Iris pigment epithelial cell (primary cell): ENCODE data around the gene TCEAL8.
"Not testable (repeated sequence)": the region's sequence is repeated elsewhere in the genome, so short reads cannot be mapped to it uniquely, and the experiment has no call there.

Experiments
- DNase-seq: peaks from one replicate; pipeline ENCODE4 v3.0.0-alpha.2; 2011; ENCODE audit warnings: low read depth

Gene TCEAL8

GRCh38 chrX:103254921-103255493, at the start of gene TCEAL8:
TSS of gene TCEAL8 (minus strand) at chrX:103255155. CDS start at chrX:103253979, 1,176 bp downstream.
- DNase-seq, result peak; percentile 80

- no peak for DNase-seq
Measured at GRCh38 chrX:103304705-103305104, 49.8 kb upstream of the TCEAL8 start.

- no peak for DNase-seq
Measured at GRCh38 chrX:103293118-103293517, 38.2 kb upstream of the TCEAL8 start.

GRCh38 chrX:103279624-103280023, 24.7 kb upstream of the TCEAL8 start:
- no peak for DNase-seq

DNA sequence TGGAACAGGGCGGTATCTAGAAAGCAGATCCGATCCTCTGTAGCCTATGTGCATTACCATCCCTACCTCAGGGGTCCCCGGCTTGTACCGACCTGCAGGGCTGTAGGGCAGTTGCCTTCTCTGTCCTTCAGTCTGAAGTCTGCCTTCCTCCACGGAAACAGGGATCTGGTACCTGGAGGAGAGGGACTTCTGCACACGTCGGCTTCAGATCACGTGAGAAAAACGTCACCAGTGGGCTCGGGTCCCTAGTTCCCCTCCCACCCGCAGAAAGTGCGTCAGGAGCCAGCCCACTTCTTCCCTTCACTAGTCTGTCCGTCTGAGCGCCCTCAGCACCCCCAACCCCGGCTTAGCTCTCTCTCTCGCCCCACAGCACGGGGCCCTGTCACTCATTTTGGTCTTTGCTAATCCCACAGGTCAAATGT, 21.6 kb upstream of the TCEAL8 start, which contains the start of gene TCEAL5:
Gene TCEAL5, minus strand, starts transcription at position 170 of the 422 bp plus-strand sequence. CDS start 2,187 bp downstream, outside the sequence.
- no peak for DNase-seq

- no peak for DNase-seq
Measured at GRCh38 chrX:103275947-103276567, 21.1 kb upstream of the TCEAL8 start.

GRCh38 chrX:103274284-103274683, 19.3 kb upstream of the TCEAL8 start:
- DNase-seq, result no peak

DNA sequence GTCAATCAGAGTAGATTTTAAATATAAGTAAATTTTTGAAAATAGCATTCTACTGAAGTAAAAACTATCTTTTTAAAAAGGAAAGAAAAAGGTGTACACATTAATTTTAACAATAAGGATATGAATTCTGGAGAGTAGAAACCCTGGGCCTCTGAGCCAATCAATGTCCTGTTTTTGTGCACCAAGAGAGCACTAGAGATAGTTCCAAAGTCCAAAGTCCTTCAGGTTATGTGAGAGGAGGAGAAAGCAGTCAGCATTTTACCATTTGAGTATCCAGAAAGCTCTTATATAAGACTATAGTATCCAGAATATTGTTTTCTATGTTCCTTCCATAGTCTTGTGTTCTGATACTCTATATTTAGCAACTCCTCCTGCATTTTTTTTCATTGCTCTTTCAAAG, 3.3 kb upstream of the TCEAL8 start:
- DNase-seq, result no peak

- DNase-seq, result no peak
Measured at GRCh38 chrX:103256651-103257050, 1.7 kb upstream of the TCEAL8 start.

DNA sequence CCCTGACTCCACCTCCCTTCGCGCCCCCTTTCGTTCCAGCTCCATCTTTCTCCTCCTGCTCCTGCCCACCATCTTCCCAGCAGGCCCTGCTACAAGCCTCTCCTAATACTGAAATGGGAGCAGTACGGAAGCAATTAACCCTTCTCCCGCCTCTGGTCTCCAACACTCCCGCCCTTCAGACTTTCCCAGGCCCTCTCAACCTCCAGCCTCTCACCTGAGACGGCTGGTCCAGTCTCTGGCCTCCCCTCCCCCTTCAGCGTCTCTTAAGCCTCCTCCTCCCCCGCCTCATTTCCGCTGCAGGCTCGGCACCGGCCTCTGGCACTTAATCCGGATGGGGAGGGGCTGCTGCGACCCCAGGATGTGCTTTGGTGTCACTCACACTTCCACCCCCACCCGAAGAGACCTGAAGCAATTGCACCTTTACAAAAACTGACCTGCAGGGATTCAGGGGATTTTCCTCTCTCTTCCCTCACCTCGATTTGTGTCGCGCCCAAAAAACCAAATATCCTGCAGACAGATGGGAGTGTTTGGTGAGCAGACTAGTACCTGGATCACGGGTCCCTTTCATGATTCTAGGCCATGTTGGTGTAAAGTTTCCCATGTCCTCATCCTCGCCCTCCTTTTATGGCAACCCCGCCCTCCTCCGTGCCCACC, 657 bp downstream of the TCEAL8 start:
- peak; percentile 22 for DNase-seq

GRCh38 chrX:103253608-103254007, 1.3 kb downstream of the TCEAL8 start:
- peak; percentile 4 for DNase-seq

DNA sequence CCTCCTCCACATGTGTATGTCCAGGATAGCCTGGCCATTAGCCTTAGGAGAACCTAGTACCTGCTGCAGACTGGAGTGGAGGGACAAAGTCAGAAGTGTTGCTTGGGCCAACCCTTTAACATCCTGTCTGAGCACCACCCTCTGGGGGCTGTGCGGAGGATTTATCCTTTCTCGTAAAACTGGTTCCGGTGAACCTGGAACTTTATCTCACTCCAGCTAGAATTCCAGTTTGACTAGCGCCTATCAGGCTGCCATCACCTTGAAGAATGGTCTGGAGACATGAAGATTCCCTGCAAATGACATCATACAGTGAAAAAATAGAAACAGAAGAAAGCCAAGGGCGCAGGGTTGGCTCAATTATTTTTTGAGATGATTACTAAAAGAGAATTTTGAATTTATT, 4.0 kb downstream of the TCEAL8 start:
- DNase-seq, result no peak

DNA sequence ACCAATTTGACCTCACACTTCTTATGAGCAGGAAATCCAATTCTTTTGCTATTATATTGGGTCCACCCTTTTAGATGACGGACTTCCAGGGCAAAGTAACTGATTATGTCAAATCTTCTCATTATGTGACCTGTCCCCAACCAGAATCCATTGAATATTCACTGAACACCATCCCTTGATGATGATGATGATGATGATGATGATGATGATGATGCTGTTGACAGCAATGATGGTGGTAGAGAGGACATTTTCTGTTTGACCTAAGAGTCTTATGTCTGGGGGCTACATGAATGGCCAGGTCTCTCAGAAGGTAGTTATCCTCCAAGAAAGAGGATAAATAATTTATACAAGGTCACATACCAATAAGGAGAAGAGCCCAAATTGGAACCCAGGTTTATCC, 5.2 kb downstream of the TCEAL8 start:
- DNase-seq, result no peak

- peak; percentile 28 for DNase-seq
Measured at GRCh38 chrX:103248553-103248952, 6.4 kb downstream of the TCEAL8 start.

- DNase-seq, result no peak
Measured at GRCh38 chrX:103240155-103240554, 14.8 kb downstream of the TCEAL8 start.

- no peak for DNase-seq
Measured at GRCh38 chrX:103236296-103236695, 18.7 kb downstream of the TCEAL8 start.

- not testable (repeated sequence) for DNase-seq
Measured at GRCh38 chrX:103235608-103236007, 19.3 kb downstream of the TCEAL8 start.

GRCh38 chrX:103234869-103235268, 20.1 kb downstream of the TCEAL8 start:
- no peak for DNase-seq

- DNase-seq, result no peak
Measured at GRCh38 chrX:103233263-103233662, 21.7 kb downstream of the TCEAL8 start.

GRCh38 chrX:103225918-103226317, 29.0 kb downstream of the TCEAL8 start:
- not testable (repeated sequence) for DNase-seq

DNA sequence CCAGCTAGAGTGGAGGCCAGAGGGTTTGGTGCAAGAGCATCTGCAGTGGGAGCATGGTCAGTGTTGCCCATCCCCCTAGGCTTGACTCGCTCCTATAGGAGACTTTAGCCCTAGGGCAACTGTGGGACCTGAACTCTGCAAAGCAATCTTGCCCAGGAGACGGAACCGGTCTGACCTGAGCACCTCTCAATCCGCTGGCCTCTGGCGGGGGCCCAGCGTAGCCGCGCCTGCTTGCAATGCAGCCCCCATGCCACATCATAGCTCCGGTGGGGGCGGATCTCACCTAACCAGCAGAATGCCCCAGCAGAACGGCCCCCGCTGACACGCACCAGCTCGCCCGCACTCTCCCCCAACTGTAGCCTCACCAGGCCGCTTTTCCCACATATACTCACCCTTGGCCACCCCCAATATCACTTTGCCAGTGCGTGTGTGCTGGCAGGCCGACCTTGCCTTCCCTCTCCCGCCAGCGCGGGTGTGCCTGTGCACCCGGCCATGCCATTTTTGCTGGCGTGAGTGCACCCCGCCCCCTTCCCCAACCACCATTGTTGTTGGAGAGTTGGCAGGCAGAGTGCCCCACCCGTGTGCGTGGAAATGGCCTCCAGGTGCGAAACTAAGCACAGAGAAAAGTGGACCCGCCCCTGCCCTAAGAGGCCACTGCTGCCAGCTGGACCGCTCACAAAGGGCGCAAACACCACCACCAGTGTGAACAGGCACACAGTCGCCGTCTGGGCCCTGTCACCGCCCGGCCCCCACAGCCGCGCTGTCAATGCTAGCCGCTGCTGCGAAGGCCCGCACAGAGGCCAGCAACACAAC, 34.2 kb downstream of the TCEAL8 start:
- DNase-seq, result no peak

GRCh38 chrX:103215425-103215991, 39.4 kb downstream of the TCEAL8 start:
- peak; percentile 2 for DNase-seq
